ENCODE results near the gene HLA-DMB. TPM values are rescaled to one million over a fixed set of nuclear protein-coding genes. Genes with fewer than 3 reads are reported as not detected.

HLA-DMB gene
- polyA plus RNA-seq, 1 of the 3 experiments (the other 2 are of a cell fraction): not detected

- no peak overlapping the region for H3K9ac ChIP-seq
- no peaks in the 10 kb centered on the region for H3K27me3 ChIP-seq (ENCODE audit: insufficient read depth)
- no peaks in the 10 kb centered on the region for H4K20me1 ChIP-seq (ENCODE audit: insufficient read depth)
- H3K27ac ChIP-seq (ENCODE audit: low read depth in 2 of 2, low read length in 1 of 2): no peak overlapping the region
- H3F3A ChIP-seq (replicated peaks; ENCODE audit: insufficient read depth): peaks cover 6% of the 10 kb centered on the region
- no peak overlapping the region for H2AFZ ChIP-seq (ENCODE audit: low read depth)
- H3K4me3 ChIP-seq (ENCODE audit: low read depth in 2 of 2, low read length in 1 of 2): no peak overlapping the region
- CTCF ChIA-PET: interaction anchor here (0.9 to 2.6 kb wide), 8 partner anchors 8 to 97 kb away, joined by 3 to 18 read pairs (median 4); partner anchors contain the start of gene TAP2
- H3K9me3 ChIP-seq: no peaks in the 10 kb centered on the region
- POLR2A ChIA-PET: interaction anchor here (1.1 kb wide), 1 partner anchor 10 kb away, joined by 3 read pairs; no protein-coding TSS in a partner anchor
- no peak for DNase-seq
- no peaks in the 10 kb centered on the region for H3K9me2 ChIP-seq
- no peaks in the 10 kb centered on the region for H3K4me1 ChIP-seq (ENCODE audit: control insufficient read depth in 1 of 2, insufficient read depth in 2 of 2, low read depth in 1 of 2, low read length in 1 of 2)
- no peaks in the 10 kb centered on the region for H3K79me2 ChIP-seq (ENCODE audit: insufficient read depth)
- H3K4me2 ChIP-seq: no peak overlapping the region
- peaks cover 0 to 8% of the 10 kb centered on the region in 2 experiments for H3K36me3 ChIP-seq (replicated peaks in 1 of 2; ENCODE audit: control insufficient read depth in 1 of 2, insufficient read depth in 2 of 2, low read length in 1 of 2)
- TF ChIP-seq CHD2 (IDR thresholded peaks at IDR 0.05; ENCODE audit: low read length, partially characterized antibody) (no peak), TCF12 (IDR thresholded peaks at IDR 0.05) (no peak), FOXM1 (IDR thresholded peaks at IDR 0.05; ENCODE audit: low read depth) (no peak), NFIC (IDR thresholded peaks at IDR 0.05; ENCODE audit: borderline replicate concordance) (no peak), ZBTB33 (IDR thresholded peaks at IDR 0.05; ENCODE audit: borderline replicate concordance, low read depth) (no peak)
These were observed 36.9 kb downstream of the HLA-DMB start for GRCh38 chr6:32903952-32904351.

- no CpG with 5 or more reads among the region's 8 CpGs for WGBS (ENCODE audit: low lambda C conversion rate)
- TF ChIP-seq SIN3A (IDR thresholded peaks at IDR 0.05; ENCODE audit: borderline replicate concordance, low read depth, low read length) (no peak), NRF1 (IDR thresholded peaks at IDR 0.05; ENCODE audit: low read depth, low read length) (no peak), TEAD4 (IDR thresholded peaks at IDR 0.05; ENCODE audit: borderline replicate concordance, insufficient read depth) (no peak), MEF2A (IDR thresholded peaks at IDR 0.05; ENCODE audit: borderline replicate concordance, low read depth) (no peak), IRF3 (IDR thresholded peaks at IDR 0.05; ENCODE audit: low read depth, low read length) (no peak), SMC3 (IDR thresholded peaks at IDR 0.05; ENCODE audit: low read depth, low read length) (no peak), YY1 (IDR thresholded peaks at IDR 0.05; ENCODE audit: low read depth) (no peak), TAF1 (IDR thresholded peaks at IDR 0.05; ENCODE audit: borderline replicate concordance, low read depth, low read length) (no peak), MXI1 (IDR thresholded peaks at IDR 0.05; ENCODE audit: low read depth, low read length) (no peak)
- TF ChIP-seq, protein P1, sequence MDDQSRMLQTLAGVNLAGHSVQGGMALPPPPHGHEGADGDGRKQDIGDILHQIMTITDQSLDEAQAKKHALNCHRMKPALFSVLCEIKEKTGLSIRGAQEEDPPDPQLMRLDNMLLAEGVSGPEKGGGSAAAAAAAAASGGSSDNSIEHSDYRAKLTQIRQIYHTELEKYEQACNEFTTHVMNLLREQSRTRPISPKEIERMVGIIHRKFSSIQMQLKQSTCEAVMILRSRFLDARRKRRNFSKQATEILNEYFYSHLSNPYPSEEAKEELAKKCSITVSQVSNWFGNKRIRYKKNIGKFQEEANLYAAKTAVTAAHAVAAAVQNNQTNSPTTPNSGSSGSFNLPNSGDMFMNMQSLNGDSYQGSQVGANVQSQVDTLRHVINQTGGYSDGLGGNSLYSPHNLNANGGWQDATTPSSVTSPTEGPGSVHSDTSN (IDR thresholded peaks at IDR 0.05): no peak
- Histone ChIP-seq H3K36me3 (replicated peaks in 1 of 2; ENCODE audit: control insufficient read depth in 1 of 2, insufficient read depth in 2 of 2, low read length in 1 of 2) (no peaks in the 10 kb centered on the region), H3K9ac (peak overlapping the region; percentile 69), H3K9me3 (no peaks in the 10 kb centered on the region), H3K4me3 (ENCODE audit: low read depth in 2 of 2, low read length in 1 of 2) (peak overlapping the region; percentile 73 to 90), H3K9me2 (no peaks in the 10 kb centered on the region), H3K4me1 (ENCODE audit: control insufficient read depth in 1 of 2, insufficient read depth in 2 of 2, low read depth in 1 of 2, low read length in 1 of 2) (peaks cover 0 to 8% of the 10 kb centered on the region in 2 experiments; a peak in 2 of 4 replicates), H3F3A (replicated peaks; ENCODE audit: insufficient read depth) (peaks cover 8% of the 10 kb centered on the region), H4K20me1 (ENCODE audit: insufficient read depth) (no peaks in the 10 kb centered on the region), H3K27ac (ENCODE audit: low read depth in 2 of 2, low read length in 1 of 2) (peak overlapping the region; percentile 73 to 92; a peak in 3 of 4 replicates), H3K4me2 (peak overlapping the region; percentile 90), H3K27me3 (ENCODE audit: insufficient read depth) (no peaks in the 10 kb centered on the region), H2AFZ (ENCODE audit: low read depth) (peak overlapping the region; percentile 95), H3K79me2 (ENCODE audit: insufficient read depth) (peaks cover 18% of the 10 kb centered on the region; the same call in 1 of the 2 replicates)
- ChIA-PET CTCF (interaction anchor here (1.0 to 5.7 kb wide), 10 partner anchors 9 to 92 kb away, joined by 3 to 35 read pairs (median 6); partner anchors contain the start of genes BRD2 and TAP2), POLR2A (interaction anchor here (0.7 to 1.9 kb wide), 4 partner anchors 56 to 89 kb away, joined by 3 to 50 read pairs (median 4); partner anchors contain the start of gene TAP2)
- DNase-seq: peak; percentile 51
These were observed 45.9 kb downstream of the HLA-DMB start for GRCh38 chr6:32895006-32895345.

Measured in SK-N-SH (cell line).